GM12864 (cell line): ENCODE results near the gene PAGE4.

Experiments used
- DNase-seq: peaks from one replicate; pipeline ENCODE4 v3.0.0-alpha.2; 2011; ENCODE audit warnings: low read depth
- H3K4me3 ChIP-seq: 2 replicates; pipeline ENCODE4 v1.5.1; 2011; ENCODE audit warnings: mild to moderate bottlenecking, low read depth, low read length, control low read depth
- TF ChIP-seq, protein P1 (sequence below): IDR thresholded peaks from 2 replicates; pipeline ENCODE4 v1.5.1; 2011; ENCODE audit warnings: low read depth, mild to moderate bottlenecking, moderate library complexity, low read length, control low read depth, inconsistent platforms; ENCODE audit errors: missing control alignments

Gene PAGE4

DNA sequence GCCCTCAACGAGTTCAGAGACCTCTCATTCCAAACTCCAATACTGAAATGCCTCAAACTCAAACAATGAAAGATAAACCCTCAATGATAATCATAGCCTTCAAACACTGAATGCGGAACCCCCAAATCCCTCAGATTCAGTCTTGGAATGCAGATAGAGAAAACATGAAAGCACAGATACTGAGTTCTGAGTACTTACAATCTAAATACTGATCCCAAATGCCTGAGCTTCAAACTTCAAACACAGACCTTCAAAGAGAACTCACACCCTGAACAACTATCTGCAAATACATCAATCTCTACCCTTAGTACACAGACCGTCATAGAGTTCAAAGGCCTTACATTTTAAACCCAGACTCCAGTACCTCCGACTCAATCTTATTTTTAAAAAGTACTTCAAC is 16.9 kb upstream of the PAGE4 start:
- no peak overlapping the region for H3K4me3 ChIP-seq
- TF ChIP-seq, protein P1, sequence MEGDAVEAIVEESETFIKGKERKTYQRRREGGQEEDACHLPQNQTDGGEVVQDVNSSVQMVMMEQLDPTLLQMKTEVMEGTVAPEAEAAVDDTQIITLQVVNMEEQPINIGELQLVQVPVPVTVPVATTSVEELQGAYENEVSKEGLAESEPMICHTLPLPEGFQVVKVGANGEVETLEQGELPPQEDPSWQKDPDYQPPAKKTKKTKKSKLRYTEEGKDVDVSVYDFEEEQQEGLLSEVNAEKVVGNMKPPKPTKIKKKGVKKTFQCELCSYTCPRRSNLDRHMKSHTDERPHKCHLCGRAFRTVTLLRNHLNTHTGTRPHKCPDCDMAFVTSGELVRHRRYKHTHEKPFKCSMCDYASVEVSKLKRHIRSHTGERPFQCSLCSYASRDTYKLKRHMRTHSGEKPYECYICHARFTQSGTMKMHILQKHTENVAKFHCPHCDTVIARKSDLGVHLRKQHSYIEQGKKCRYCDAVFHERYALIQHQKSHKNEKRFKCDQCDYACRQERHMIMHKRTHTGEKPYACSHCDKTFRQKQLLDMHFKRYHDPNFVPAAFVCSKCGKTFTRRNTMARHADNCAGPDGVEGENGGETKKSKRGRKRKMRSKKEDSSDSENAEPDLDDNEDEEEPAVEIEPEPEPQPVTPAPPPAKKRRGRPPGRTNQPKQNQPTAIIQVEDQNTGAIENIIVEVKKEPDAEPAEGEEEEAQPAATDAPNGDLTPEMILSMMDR = no peak
- no peak for DNase-seq

DNA sequence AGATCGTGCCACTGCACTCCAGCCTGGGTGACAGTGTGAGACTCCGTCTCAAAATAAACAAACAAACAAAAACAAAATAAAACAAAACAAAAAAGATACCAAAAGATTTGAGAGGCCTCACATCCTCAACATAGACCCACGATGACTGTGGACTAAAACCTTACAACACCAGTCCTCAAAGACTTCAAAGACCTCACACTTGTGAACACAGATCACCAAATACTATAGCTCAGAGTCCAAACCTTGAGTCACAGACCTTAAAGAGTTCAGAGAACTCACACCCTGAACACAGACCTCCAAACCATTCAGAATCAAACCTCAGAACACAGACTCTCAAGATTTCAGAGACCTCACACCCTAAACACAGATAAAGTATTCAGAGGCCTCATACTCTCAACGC is 12.7 kb upstream of the PAGE4 start:
- TF ChIP-seq, protein P1 = no peak
- no peak overlapping the region for H3K4me3 ChIP-seq
- no peak for DNase-seq

DNA sequence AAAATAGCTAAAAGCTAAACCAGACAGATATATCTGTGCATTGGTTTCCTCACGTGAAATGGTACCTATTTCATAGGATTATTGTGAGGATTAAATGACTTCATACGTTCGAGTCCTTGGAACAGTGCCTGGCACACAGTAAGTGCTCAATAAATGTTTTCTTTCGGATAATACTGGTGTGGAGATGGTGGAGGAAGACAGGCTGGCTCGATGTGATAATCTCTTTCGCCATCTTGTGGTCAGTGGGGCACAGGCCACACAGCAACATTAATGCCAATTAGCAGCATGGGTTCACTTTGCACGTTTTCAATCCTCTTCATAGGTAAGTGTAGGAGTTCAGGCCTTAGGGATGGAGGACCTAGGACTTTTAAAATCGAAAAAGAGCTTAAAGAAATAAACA is 9.3 kb downstream of the PAGE4 start:
- no peak for DNase-seq
- H3K4me3 ChIP-seq = no peak overlapping the region

DNA sequence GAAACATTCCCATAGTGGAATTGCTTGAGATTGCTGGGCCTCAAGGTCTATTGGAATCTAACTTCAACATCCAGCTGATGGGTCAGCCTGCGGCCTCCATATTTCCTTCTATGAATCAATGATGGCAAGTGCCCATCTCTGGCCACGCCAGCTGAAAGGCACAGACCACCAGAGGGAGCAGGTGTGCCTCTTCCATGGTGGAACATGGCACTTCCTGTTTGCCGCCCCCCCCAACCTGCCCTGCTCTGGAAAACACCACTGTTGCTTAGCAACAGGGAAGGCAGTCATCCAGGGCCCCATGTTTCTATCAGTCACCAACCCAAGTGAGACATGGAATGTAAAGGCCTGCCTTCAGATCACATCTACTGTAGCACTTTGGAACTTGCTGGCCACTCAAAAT is 11.6 kb downstream of the PAGE4 start:
- DNase-seq = peak; percentile 15
- no peak overlapping the region for H3K4me3 ChIP-seq
- TF ChIP-seq, protein P1 = peak; percentile 50

More for the DNA sequence above, 9.3 kb downstream of the PAGE4 start:
- TF ChIP-seq, protein P1 = peak; percentile 49

DNA sequence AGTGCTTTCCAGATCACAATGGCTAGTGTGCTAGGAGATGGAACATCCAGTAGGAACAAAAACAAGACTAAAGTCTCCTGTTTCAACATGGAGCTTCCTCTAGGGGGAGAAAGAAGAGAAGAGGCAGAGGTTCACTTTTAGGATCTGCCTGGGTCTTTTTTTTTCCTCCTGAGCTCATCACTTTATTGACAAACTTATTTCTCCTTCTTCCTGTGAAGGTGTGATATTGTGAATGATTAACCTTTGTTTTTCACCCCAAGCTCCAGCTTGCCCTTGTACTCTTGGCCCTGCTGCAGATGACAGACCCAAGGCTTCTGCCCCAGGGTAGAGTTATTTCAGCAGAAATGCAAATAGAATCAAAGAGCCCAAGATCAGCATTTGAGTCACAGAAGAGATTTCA is 13.5 kb downstream of the PAGE4 start:
- TF ChIP-seq, protein P1 = no peak
- no peak overlapping the region for H3K4me3 ChIP-seq
- no peak for DNase-seq

DNA sequence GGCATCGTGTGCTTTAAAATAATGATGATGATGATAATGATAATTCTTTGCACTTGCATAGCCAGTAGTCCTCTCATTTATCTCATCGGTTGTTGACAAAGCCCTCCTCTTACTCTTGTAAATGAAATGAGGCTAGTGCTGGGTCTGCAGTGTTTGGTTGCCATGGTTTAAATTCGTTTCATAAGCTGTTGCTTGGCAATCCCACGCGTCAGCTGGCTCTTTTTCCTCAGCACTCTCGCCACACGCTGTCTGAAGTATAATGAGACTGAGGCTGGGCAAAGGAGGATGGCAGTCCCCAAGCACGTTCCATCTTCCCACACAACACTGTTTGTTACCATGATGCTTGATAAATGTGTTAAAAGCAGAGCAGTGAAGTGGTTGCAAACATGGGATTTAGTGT is 15.5 kb downstream of the PAGE4 start:
- TF ChIP-seq, protein P1 = no peak
- H3K4me3 ChIP-seq = no peak overlapping the region
- no peak for DNase-seq

DNA sequence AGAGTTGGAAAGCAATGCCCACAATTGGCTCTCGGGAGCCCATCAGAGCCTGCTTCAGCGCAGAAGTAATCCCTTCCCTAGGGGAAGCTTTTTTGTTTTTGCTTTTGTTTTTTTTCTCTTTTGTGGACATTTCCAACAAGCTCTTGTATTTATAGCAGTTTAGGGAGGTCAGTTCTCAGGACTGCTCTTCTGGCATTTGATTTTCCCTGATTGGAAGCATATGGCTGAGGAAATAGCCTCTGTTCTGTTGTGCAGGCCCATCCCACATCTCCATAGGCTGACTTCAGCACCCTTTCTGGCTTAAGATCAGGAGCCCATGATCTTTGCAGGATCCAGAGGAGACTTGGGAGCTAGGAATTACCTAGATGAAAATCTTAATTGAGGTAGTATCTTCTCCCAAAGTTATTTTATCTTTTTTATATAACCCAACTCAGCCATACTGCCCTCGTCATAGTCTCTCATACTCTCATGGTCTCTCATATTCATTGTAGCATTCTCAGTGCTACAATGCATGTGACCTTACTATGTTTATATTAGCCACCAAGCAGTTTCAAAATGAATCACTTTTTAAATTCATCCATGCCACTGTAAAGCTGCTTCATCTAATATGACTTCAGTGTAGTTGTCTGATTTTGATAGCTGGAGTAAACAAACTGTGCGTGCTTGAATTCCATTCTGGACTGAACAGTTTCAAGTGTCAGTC is 16.7 kb downstream of the PAGE4 start:
- H3K4me3 ChIP-seq = no peak overlapping the region
- DNase-seq = no peak
- TF ChIP-seq, protein P1 = no peak
